ENCODE measurements around the gene TAS2R41. TPM values are rescaled to one million over a fixed set of nuclear protein-coding genes. Genes with fewer than 3 reads are reported as not detected.

TAS2R41 gene
- 0.07 TPM in 1 of 2 replicates, not detected in the other for total RNA-seq

GRCh38 chr7:143477501-143478150, at the start of gene TAS2R41:
TAS2R41 (plus strand) TSS chr7:143477873; CDS start chr7:143477873, 0 bp downstream.

GRCh38 chr7:143443153-143443552, 34.5 kb upstream of the TAS2R41 start, which contains the start of gene TAS2R60:
TAS2R60 (plus strand) TSS chr7:143443453; CDS start chr7:143443453, 0 bp downstream.

Other genes starting within 250 kb of the TAS2R41 start
- 56.0 and 130 TPM in 2 replicates for gene GSTK1, start 214.4 kb upstream of the TAS2R41 start, total RNA-seq
- 4.8 and 8.3 TPM in 2 replicates for gene TMEM139, start 192.9 kb upstream of the TAS2R41 start, total RNA-seq
- 12.3 and 30.5 TPM in 2 replicates for gene CASP2, start 189.5 kb upstream of the TAS2R41 start, total RNA-seq
- 0.64 TPM in 1 of 2 replicates, not detected in the other for gene CLCN1, start 161.8 kb upstream of the TAS2R41 start, total RNA-seq
- 0.34 and 0.36 TPM in 2 replicates for gene FAM131B, start 115.2 kb upstream of the TAS2R41 start, total RNA-seq
- gene ZYX, start 96.5 kb upstream of the TAS2R41 start, total RNA-seq = 16.1 and 85.2 TPM in 2 replicates
- 24.3 and 53.9 TPM in 2 replicates for gene EPHA1, start 69.0 kb upstream of the TAS2R41 start, total RNA-seq
- not detected in 2 replicates for gene TAS2R60, start 34.4 kb upstream of the TAS2R41 start, total RNA-seq
- 1.0 TPM in 1 of 2 replicates, not detected in the other for gene CTAGE15, start 93.9 kb downstream of the TAS2R41 start, total RNA-seq
- 0.34 and 4.5 TPM in 2 replicates for gene TCAF2, start 143.1 kb downstream of the TAS2R41 start, total RNA-seq

Measured in nasal cavity respiratory epithelium epithelial cell of viscerocranial mucosa (primary cell).